ENCODE data around the gene DCST2. TPM values are rescaled to one million over a fixed set of nuclear protein-coding genes. Genes with fewer than 3 reads are reported as not detected.
A peak's percentile ranks its signal among the peaks of the same experiment; 100 is the strongest.

Gene DCST2
- total and polyA plus RNA-seq, 9 of the 15 experiments (the other 6 are each of a cell fraction or from before 2014, with no cell fraction given), result 0.09 to 0.49 (median 0.11) TPM; not detected in 3

DNA sequence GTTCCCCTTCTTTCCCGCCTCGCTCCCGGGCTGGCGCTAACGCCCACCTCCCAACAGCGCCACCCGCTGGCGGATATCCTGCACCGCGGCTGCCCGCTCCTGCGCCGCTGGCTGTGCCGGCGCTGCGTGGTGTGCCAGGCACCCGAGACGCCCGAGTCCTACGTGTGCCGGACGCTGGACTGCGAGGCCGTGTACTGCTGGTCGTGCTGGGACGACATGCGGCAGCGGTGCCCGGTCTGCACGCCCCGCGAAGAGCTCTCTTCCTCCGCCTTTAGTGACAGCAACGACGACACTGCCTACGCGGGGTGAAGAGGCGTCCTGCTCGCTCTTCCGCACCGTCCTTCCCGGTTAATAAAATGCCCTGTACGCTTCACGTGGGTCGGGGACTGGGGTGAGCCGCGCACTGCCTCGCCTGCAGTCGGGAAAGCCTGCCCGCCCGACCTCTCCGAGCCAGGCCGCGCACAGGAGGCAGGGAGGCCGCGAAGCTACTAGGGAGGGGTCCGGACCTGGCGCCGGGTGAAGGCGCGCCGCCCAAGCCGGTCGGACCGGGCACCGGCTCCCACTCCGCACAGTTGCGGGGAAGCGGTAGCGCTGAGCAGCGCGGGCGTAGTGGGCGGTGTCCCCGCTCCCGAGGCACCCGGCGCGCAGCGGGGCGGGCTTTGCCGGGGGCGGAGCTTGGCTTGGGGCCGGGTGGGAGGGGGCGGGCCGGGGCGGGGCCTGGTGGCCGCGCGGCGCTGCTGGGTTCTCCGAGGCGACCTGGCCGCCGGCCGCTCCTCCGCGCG, 17.2 kb upstream of the DCST2 start, which contains the start of gene ADAM15 (continued):
- TF ChIP-seq, protein P1, sequence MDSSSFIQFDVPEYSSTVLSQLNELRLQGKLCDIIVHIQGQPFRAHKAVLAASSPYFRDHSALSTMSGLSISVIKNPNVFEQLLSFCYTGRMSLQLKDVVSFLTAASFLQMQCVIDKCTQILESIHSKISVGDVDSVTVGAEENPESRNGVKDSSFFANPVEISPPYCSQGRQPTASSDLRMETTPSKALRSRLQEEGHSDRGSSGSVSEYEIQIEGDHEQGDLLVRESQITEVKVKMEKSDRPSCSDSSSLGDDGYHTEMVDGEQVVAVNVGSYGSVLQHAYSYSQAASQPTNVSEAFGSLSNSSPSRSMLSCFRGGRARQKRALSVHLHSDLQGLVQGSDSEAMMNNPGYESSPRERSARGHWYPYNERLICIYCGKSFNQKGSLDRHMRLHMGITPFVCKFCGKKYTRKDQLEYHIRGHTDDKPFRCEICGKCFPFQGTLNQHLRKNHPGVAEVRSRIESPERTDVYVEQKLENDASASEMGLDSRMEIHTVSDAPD (CRISPR knock-in tag; IDR thresholded peaks at IDR 0.05), result no peak
- TF ChIP-seq BCOR (IDR thresholded peaks at IDR 0.05), result peak; percentile 61; the same call in 1 of the 2 replicates
- TF ChIP-seq ZNF76 (CRISPR knock-in tag; IDR thresholded peaks at IDR 0.05; ENCODE audit: borderline replicate concordance), result no peak
- TF ChIP-seq KDM1A (IDR thresholded peaks at IDR 0.05), result no peak
- TF ChIP-seq, protein P2, sequence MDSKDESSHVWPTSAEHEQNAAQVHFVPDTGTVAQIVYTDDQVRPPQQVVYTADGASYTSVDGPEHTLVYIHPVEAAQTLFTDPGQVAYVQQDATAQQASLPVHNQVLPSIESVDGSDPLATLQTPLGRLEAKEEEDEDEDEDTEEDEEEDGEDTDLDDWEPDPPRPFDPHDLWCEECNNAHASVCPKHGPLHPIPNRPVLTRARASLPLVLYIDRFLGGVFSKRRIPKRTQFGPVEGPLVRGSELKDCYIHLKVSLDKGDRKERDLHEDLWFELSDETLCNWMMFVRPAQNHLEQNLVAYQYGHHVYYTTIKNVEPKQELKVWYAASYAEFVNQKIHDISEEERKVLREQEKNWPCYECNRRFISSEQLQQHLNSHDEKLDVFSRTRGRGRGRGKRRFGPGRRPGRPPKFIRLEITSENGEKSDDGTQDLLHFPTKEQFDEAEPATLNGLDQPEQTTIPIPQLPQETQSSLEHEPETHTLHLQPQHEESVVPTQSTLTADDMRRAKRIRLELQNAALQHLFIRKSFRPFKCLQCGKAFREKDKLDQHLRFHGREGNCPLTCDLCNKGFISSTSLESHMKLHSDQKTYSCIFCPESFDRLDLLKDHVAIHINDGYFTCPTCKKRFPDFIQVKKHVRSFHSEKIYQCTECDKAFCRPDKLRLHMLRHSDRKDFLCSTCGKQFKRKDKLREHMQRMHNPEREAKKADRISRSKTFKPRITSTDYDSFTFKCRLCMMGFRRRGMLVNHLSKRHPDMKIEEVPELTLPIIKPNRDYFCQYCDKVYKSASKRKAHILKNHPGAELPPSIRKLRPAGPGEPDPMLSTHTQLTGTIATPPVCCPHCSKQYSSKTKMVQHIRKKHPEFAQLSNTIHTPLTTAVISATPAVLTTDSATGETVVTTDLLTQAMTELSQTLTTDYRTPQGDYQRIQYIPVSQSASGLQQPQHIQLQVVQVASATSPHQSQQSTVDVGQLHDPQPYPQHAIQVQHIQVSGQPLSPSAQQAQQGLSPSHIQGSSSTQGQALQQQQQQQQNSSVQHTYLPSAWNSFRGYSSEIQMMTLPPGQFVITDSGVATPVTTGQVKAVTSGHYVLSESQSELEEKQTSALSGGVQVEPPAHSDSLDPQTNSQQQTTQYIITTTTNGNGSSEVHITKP (IDR thresholded peaks at IDR 0.05; ENCODE audit: partially characterized antibody), result peak; percentile 38
- no peak for TF ChIP-seq NFATC3 (IDR thresholded peaks at IDR 0.05)
- TF ChIP-seq SIN3A (IDR thresholded peaks at IDR 0.05; ENCODE audit: borderline replicate concordance in 2 of 2, control insufficient read depth in 1 of 2, low read depth in 2 of 2, low read length in 2 of 2), result peak in 1 of 2 experiments; percentile 63; a peak in 1 of 4 replicates
- TF ChIP-seq MTA1 (IDR thresholded peaks at IDR 0.05; ENCODE audit: borderline replicate concordance), result peak; percentile 26; the same call in 1 of the 2 replicates
- TF ChIP-seq CCAR2 (IDR thresholded peaks at IDR 0.05; ENCODE audit: low read depth, low read length), result no peak
- TF ChIP-seq NFIC (IDR thresholded peaks at IDR 0.05), result peak; percentile 22
- TF ChIP-seq ATF1 (CRISPR knock-in tag; IDR thresholded peaks at IDR 0.05), result no peak
- peak; percentile 81 for TF ChIP-seq ATF1 (tag; IDR thresholded peaks at IDR 0.05)
- no peak for TF ChIP-seq NCOA2 (IDR thresholded peaks at IDR 0.05; ENCODE audit: partially characterized antibody in 2 of 2)
- peak; percentile 61 for TF ChIP-seq STAG1 (CRISPR knock-in tag; IDR thresholded peaks at IDR 0.05; ENCODE audit: borderline replicate concordance)
- no peak for TF ChIP-seq CHD2 (IDR thresholded peaks at IDR 0.05; ENCODE audit: low read depth, low read length)
- no peak for TF ChIP-seq SLC30A9 (CRISPR knock-in tag; IDR thresholded peaks at IDR 0.05)
- peak; percentile 74 for TF ChIP-seq MYC (IDR thresholded peaks at IDR 0.05; ENCODE audit: low read depth, low read length)
- TF ChIP-seq MYC (CRISPR knock-in tag; IDR thresholded peaks at IDR 0.05; ENCODE audit: borderline replicate concordance, low read depth), result peak; percentile 83; the same call in 1 of the 2 replicates
- no peak for TF ChIP-seq SIX5 (IDR thresholded peaks at IDR 0.05; ENCODE audit: borderline replicate concordance in 1 of 2, insufficient read depth in 1 of 2, low read depth in 1 of 2, low read length in 2 of 2)
- TF ChIP-seq, protein P3, sequence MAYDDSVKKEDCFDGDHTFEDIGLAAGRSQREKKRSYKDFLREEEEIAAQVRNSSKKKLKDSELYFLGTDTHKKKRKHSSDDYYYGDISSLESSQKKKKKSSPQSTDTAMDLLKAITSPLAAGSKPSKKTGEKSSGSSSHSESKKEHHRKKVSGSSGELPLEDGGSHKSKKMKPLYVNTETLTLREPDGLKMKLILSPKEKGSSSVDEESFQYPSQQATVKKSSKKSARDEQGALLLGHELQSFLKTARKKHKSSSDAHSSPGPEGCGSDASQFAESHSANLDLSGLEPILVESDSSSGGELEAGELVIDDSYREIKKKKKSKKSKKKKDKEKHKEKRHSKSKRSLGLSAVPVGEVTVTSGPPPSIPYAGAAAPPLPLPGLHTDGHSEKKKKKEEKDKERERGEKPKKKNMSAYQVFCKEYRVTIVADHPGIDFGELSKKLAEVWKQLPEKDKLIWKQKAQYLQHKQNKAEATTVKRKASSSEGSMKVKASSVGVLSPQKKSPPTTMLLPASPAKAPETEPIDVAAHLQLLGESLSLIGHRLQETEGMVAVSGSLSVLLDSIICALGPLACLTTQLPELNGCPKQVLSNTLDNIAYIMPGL (CRISPR knock-in tag; IDR thresholded peaks at IDR 0.05), result peak; percentile 87
- TF ChIP-seq, protein P4, sequence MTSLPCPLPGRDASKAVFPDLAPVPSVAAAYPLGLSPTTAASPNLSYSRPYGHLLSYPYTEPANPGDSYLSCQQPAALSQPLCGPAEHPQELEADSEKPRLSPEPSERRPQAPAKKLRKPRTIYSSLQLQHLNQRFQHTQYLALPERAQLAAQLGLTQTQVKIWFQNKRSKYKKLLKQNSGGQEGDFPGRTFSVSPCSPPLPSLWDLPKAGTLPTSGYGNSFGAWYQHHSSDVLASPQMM (CRISPR knock-in tag; IDR thresholded peaks at IDR 0.05), result no peak
- peak; percentile 25; the same call in 1 of the 2 replicates for TF ChIP-seq CAMTA2 (CRISPR knock-in tag; conservative IDR thresholded peaks at IDR 0.05)

Measured in K562 (cell line).